Sigmoid colon (tissue), 7 donors: ENCODE results near the gene LTBR. TPM values are rescaled to one million over a fixed set of nuclear protein-coding genes. Genes with fewer than 3 reads are reported as not detected.
A peak's percentile ranks its signal among the peaks of the same experiment; 100 is the strongest.

Experiments
- DNase-seq: peaks from one replicate; pipeline ENCODE4 v3.0.0-alpha.2; 2019
- H3K27ac ChIP-seq, 4 donors: fragments of 200-600 bp; sonication (generic); one replicate each; pipeline ENCODE4 v1.5.1; 2016 to 2019; ENCODE audit warnings: mild to moderate bottlenecking in 1 of 4
- H3K27me3 ChIP-seq, 3 donors: fragments of 200-600 bp; sonication (generic); one replicate each; pipeline ENCODE4 v1.5.1; 2019; ENCODE audit warnings: mild to moderate bottlenecking in 1 of 3
- H3K36me3 ChIP-seq, 4 donors: fragments of 200-600 bp; sonication (generic); one replicate each; pipeline ENCODE4 v1.5.1; 2016 to 2019
- H3K4me1 ChIP-seq, 4 donors: fragments of 200-600 bp; sonication (generic); one replicate each; pipeline ENCODE4 v1.5.1; 2017 to 2019
- H3K4me3 ChIP-seq, 4 donors: fragments of 200-600 bp; sonication (generic); one replicate each; pipeline ENCODE4 v1.5.1; 2017 to 2019; ENCODE audit warnings: mild to moderate bottlenecking in 2 of 4, moderate library complexity in 1 of 4
- H3K9me3 ChIP-seq, 4 donors: fragments of 200-600 bp in 3 of 4; sonication (generic) in 3 of 4; one replicate each; pipeline versions ENCODE4 v1.5.1 to v1.6.1; 2013 to 2019
- EP300 ChIP-seq, 4 donors: sonication (generic); formaldehyde crosslinking; IDR thresholded peaks; one replicate each; pipeline ENCODE4 v1.6.1; 2017; ENCODE audit warnings: antibody characterized with exemption in 4 of 4
- POLR2A ChIP-seq, 2 donors: fragments of 450-650 bp; IDR thresholded peaks; one replicate each; pipeline ENCODE4 v1.6.1; 2016; ENCODE audit warnings: antibody characterized with exemption in 2 of 2, mild to moderate bottlenecking in 2 of 2, moderate library complexity in 2 of 2
- POLR2AphosphoS5 ChIP-seq, 4 donors: sonication (generic); formaldehyde crosslinking; IDR thresholded peaks; one replicate each; pipeline ENCODE4 v1.6.1; 2017; ENCODE audit warnings: antibody characterized with exemption in 4 of 4
- WGBS, 2 donors: extraction: QIAGEN DNeasy Blood & Tissue Kit; methylation state at CpG; one replicate each; pipeline ENCODE4 v1.1.7; 2013; 5-methylcytosine and 5-hydroxymethylcytosine counted together
- intact Hi-C: fragments of 100-400 bp; cut with DNase I; formaldehyde crosslinking; loops from one replicate; pipeline ENCODE4 v1.15.1; 2023
- polyA plus RNA-seq, 3 donors: library from polyadenylated mRNA; stranded (reverse); fragments of 200-250 nt; gene quantifications; one replicate each; pipeline ENCODE4 v1.2.3, GENCODE V29; 2013
- total RNA-seq, 4 donors: library from RNA; depleted of rRNA; stranded (reverse); fragments of >200 nt; gene quantifications; one replicate each; pipeline ENCODE4 v1.1.0, GENCODE V29; 2016
- TF ChIP-seq, protein P1 (sequence below), 4 experiments: fragments of 450-650 bp in 3 of 4; fragments of 200-600 bp in 1 of 4; IDR thresholded peaks; one replicate each; pipeline ENCODE4 v1.5.1; 2016 to 2019; ENCODE audit warnings: antibody characterized with exemption in 4 of 4, mild to moderate bottlenecking in 3 of 4, moderate library complexity in 2 of 4
- donor health status: healthy with polysubstance abuse.
- donor health status: Bipolar disorder and iron deficiency.
- donor health status: healthy.

The LTBR gene
- total and polyA plus RNA-seq, 7 donors, result 36.3 to 200 (median 85.2) TPM

- no peak for DNase-seq
- H3K4me3 ChIP-seq, result no peak overlapping the region
Measured at GRCh38 chr12:6368906-6369525, 14.9 kb upstream of the LTBR start.

GRCh38 chr12:6369916-6370575, 13.9 kb upstream of the LTBR start:
- peak overlapping the region in 3 of 4 donors; percentile 50 to 82 (median 78) for H3K27ac ChIP-seq

More at GRCh38 chr12:6368906-6369525, 14.9 kb upstream of the LTBR start:
- no peak for TF ChIP-seq POLR2A (IDR thresholded peaks at IDR 0.05)
- no peak for TF ChIP-seq POLR2AphosphoS5 (IDR thresholded peaks at IDR 0.05)
- no peak for TF ChIP-seq EP300 (IDR thresholded peaks at IDR 0.05)
- TF ChIP-seq, protein P1, sequence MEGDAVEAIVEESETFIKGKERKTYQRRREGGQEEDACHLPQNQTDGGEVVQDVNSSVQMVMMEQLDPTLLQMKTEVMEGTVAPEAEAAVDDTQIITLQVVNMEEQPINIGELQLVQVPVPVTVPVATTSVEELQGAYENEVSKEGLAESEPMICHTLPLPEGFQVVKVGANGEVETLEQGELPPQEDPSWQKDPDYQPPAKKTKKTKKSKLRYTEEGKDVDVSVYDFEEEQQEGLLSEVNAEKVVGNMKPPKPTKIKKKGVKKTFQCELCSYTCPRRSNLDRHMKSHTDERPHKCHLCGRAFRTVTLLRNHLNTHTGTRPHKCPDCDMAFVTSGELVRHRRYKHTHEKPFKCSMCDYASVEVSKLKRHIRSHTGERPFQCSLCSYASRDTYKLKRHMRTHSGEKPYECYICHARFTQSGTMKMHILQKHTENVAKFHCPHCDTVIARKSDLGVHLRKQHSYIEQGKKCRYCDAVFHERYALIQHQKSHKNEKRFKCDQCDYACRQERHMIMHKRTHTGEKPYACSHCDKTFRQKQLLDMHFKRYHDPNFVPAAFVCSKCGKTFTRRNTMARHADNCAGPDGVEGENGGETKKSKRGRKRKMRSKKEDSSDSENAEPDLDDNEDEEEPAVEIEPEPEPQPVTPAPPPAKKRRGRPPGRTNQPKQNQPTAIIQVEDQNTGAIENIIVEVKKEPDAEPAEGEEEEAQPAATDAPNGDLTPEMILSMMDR (IDR thresholded peaks at IDR 0.05), result no peak
- intact Hi-C loops, result no loop called here
- Histone ChIP-seq H3K27ac (peak overlapping the region in 2 of 4 donors; percentile 25 to 60), H3K9me3 (no peaks in the 10 kb centered on the region), H3K4me1 (peaks cover 0 to 45% (median 23%) of the 10 kb centered on the region in 4 donors), H3K36me3 (no peaks in the 10 kb centered on the region), H3K27me3 (no peaks in the 10 kb centered on the region)
- 71 to 83% methylated on average over 9 of the region's 9 CpGs for WGBS, 2 donors

DNA sequence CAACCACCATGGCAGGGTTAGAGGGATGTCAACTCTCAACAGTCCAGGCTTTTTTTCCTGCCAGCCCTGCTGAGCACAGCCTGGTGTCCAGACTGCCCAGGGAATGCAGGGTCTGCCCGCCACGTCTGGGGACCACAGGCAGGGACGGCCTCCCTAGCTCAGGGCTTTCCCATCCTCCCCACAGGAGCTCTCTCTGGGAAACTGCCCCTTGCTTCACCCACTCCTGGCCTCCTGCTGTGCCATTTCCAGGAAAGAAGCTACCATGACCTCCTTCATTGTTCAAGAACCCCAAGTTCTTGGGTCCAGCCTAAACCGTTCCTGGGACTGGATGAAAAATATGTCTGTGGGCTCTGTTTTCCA, 13.4 kb upstream of the LTBR start:
- peak; percentile 44 for DNase-seq
- intact Hi-C loops, result no loop called here
- Histone ChIP-seq H3K9me3 (no peaks in the 10 kb centered on the region), H3K27ac (peak overlapping the region; percentile 20 to 82 (median 64)), H3K27me3 (no peaks in the 10 kb centered on the region), H3K4me1 (peaks cover 0 to 49% (median 23%) of the 10 kb centered on the region in 4 donors), H3K36me3 (no peaks in the 10 kb centered on the region), H3K4me3 (no peak overlapping the region)
- TF ChIP-seq POLR2A (IDR thresholded peaks at IDR 0.05) (no peak), POLR2AphosphoS5 (IDR thresholded peaks at IDR 0.05) (no peak), EP300 (IDR thresholded peaks at IDR 0.05) (no peak)
- TF ChIP-seq, protein P1 (IDR thresholded peaks at IDR 0.05), result no peak
- 60 to 77% methylated on average over 4 of the region's 4 CpGs for WGBS, 2 donors

More at GRCh38 chr12:6369916-6370575, 13.9 kb upstream of the LTBR start:
- H3K4me3 ChIP-seq, result no peak overlapping the region
- 76 to 89% methylated on average over 9 of the region's 9 CpGs for whole genome bisulfite sequencing, 2 donors
- no peak for TF ChIP-seq EP300 (IDR thresholded peaks at IDR 0.05)
- TF ChIP-seq, protein P1 (IDR thresholded peaks at IDR 0.05), result no peak
- no peak for TF ChIP-seq POLR2AphosphoS5 (IDR thresholded peaks at IDR 0.05)
- no peak for TF ChIP-seq POLR2A (IDR thresholded peaks at IDR 0.05)
- no peaks in the 10 kb centered on the region for H3K27me3 ChIP-seq
- peaks cover 0 to 44% (median 19%) of the 10 kb centered on the region in 4 donors for H3K4me1 ChIP-seq
- intact Hi-C loops, result no loop called here
- no peaks in the 10 kb centered on the region for H3K36me3 ChIP-seq
- DNase-seq, result no peak
- H3K9me3 ChIP-seq, result no peaks in the 10 kb centered on the region

DNA sequence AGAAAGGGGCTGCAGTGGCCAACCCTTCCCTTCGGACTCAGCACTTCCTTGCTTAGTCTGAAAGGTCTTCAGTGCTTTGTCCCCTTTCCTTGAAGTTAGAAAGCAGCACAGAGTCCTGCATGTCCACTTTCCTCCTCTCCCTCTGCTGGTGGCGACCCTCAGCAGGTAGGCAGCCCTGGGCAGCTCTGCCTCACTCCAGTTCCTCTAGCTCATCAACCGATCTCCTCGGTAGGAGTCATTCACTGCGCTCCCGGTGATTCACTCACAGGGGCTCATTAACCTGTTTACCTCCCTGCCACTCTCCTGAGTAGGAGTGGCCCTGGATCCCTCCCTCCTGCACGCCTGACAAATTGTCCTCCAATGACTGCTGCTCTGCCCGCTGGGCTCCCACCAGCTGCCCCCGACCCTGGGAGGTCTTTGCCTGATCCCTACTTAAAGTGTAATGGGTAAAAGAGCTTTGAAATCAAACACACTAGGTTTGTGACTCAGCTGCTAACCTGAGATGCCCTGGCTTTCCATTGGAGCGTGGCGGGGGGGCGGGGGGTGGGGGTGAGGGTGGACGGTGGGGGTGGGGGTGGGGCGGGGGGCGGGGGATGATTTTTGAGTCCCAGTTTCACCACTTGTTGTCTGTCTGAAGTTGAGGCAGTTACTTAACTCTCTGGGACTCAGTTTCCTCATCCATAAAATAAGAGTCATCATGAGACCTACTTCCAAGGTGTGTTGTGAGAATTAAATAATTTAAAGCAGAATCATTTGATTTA, 12.8 kb upstream of the LTBR start:
- 14 to 48% methylated on average over 15 of the region's 15 CpGs for WGBS, 2 donors
- no peaks in the 10 kb centered on the region for H3K9me3 ChIP-seq
- intact Hi-C loops, result no loop called here
- no peaks in the 10 kb centered on the region for H3K27me3 ChIP-seq
- H3K4me3 ChIP-seq, result no peak overlapping the region
- H3K36me3 ChIP-seq, result no peaks in the 10 kb centered on the region
- TF ChIP-seq EP300 (IDR thresholded peaks at IDR 0.05), result no peak
- TF ChIP-seq, protein P1 (IDR thresholded peaks at IDR 0.05), result no peak
- peak in 1 of 2 donors; percentile 42 for TF ChIP-seq POLR2A (IDR thresholded peaks at IDR 0.05)
- peak in 1 of 4 donors; percentile 13 for TF ChIP-seq POLR2AphosphoS5 (IDR thresholded peaks at IDR 0.05)
- H3K27ac ChIP-seq, result peak overlapping the region; percentile 20 to 82 (median 76)
- peaks cover 0 to 55% (median 29%) of the 10 kb centered on the region in 4 donors for H3K4me1 ChIP-seq
- DNase-seq, result peak; percentile 59
